HEK293 (cell line): ENCODE measurements around the gene DGAT2L6.

Experiments used
- BCL11B ChIP-seq: fragments of 450-650 bp; formaldehyde crosslinking; IDR thresholded peaks from 2 replicates; pipeline ENCODE4 v1.5.1; 2016; ENCODE audit warnings: low read depth, missing biosample characterization, missing genetic modification characterization
- GLIS1 ChIP-seq: fragments of 450-650 bp; formaldehyde crosslinking; IDR thresholded peaks from 2 replicates; pipeline ENCODE4 v1.5.1; 2016; ENCODE audit warnings: missing biosample characterization, missing genetic modification characterization
- IKZF3 ChIP-seq: fragments of 450-650 bp; IDR thresholded peaks from 2 replicates; pipeline ENCODE4 v1.5.0; 2018; ENCODE audit warnings: missing biosample characterization, mild to moderate bottlenecking, missing genetic modification characterization, moderate library complexity
- MYNN ChIP-seq: fragments of 450-650 bp; formaldehyde crosslinking; IDR thresholded peaks from 2 replicates; pipeline ENCODE4 v1.5.1; 2016; ENCODE audit warnings: missing biosample characterization, missing genetic modification characterization, borderline replicate concordance
- OVOL3 ChIP-seq: fragments of 450-650 bp; formaldehyde crosslinking; IDR thresholded peaks from 2 replicates; pipeline ENCODE4 v1.5.1; 2016; ENCODE audit warnings: missing biosample characterization, missing genetic modification characterization
- PATZ1 ChIP-seq: fragments of 450-650 bp; formaldehyde crosslinking; IDR thresholded peaks from 2 replicates; pipeline ENCODE4 v1.5.1; 2016; ENCODE audit warnings: missing biosample characterization, missing genetic modification characterization
- SCRT2 ChIP-seq: fragments of 450-650 bp; formaldehyde crosslinking; IDR thresholded peaks from 2 replicates; pipeline ENCODE4 v1.5.1; 2016; ENCODE audit warnings: missing biosample characterization, missing genetic modification characterization
- SP2 ChIP-seq: fragments of 450-650 bp; formaldehyde crosslinking; IDR thresholded peaks from 2 replicates; pipeline ENCODE4 v1.5.1; 2016; ENCODE audit warnings: missing biosample characterization, missing genetic modification characterization
- SP3 ChIP-seq: fragments of 450-650 bp; formaldehyde crosslinking; IDR thresholded peaks from 2 replicates; pipeline ENCODE4 v1.5.1; 2016; ENCODE audit warnings: missing biosample characterization, missing genetic modification characterization
- ZBTB21 ChIP-seq: fragments of 450-650 bp; formaldehyde crosslinking; IDR thresholded peaks from 2 replicates; pipeline ENCODE4 v1.5.1; 2017; ENCODE audit warnings: missing biosample characterization, missing genetic modification characterization
- ZBTB8A ChIP-seq: fragments of 450-650 bp; formaldehyde crosslinking; IDR thresholded peaks from 2 replicates; pipeline ENCODE4 v1.5.1; 2016; ENCODE audit warnings: missing biosample characterization, missing genetic modification characterization
- ZFP41 ChIP-seq: fragments of 450-650 bp; formaldehyde crosslinking; IDR thresholded peaks from 2 replicates; pipeline ENCODE4 v1.5.1; 2016; ENCODE audit warnings: missing biosample characterization, missing genetic modification characterization, borderline replicate concordance
- ZNF211 ChIP-seq: fragments of 450-650 bp; formaldehyde crosslinking; IDR thresholded peaks from 2 replicates; pipeline ENCODE4 v1.5.1; 2016; ENCODE audit warnings: low read depth, missing biosample characterization, missing genetic modification characterization
- ZNF280C ChIP-seq: fragments of 450-650 bp; formaldehyde crosslinking; IDR thresholded peaks from 2 replicates; pipeline ENCODE4 v1.5.1; 2016; ENCODE audit warnings: missing biosample characterization, missing genetic modification characterization
- ZNF354C ChIP-seq: fragments of 450-650 bp; formaldehyde crosslinking; IDR thresholded peaks from 2 replicates; pipeline ENCODE4 v1.5.1; 2016; ENCODE audit warnings: missing biosample characterization, missing genetic modification characterization, low read depth, borderline replicate concordance
- ZNF488 ChIP-seq: fragments of 450-650 bp; formaldehyde crosslinking; IDR thresholded peaks from 2 replicates; pipeline ENCODE4 v1.5.1; 2016; ENCODE audit warnings: missing biosample characterization, missing genetic modification characterization
- ZNF510 ChIP-seq: fragments of 450-650 bp; formaldehyde crosslinking; IDR thresholded peaks from 2 replicates; pipeline ENCODE4 v1.5.1; 2018; ENCODE audit warnings: mild to moderate bottlenecking, missing genetic modification characterization, missing biosample characterization; ENCODE audit not compliant: insufficient replicate concordance
- ZNF513 ChIP-seq: fragments of 450-650 bp; IDR thresholded peaks from 2 replicates; pipeline ENCODE4 v1.5.1; 2018; ENCODE audit warnings: missing biosample characterization, missing genetic modification characterization
- ZNF555 ChIP-seq: fragments of 450-650 bp; formaldehyde crosslinking; conservative IDR thresholded peaks from 2 replicates; pipeline ENCODE4 v1.5.1; 2017; ENCODE audit warnings: missing biosample characterization, mild to moderate bottlenecking, missing genetic modification characterization, inconsistent platforms
- ZNF585B ChIP-seq: fragments of 450-650 bp; formaldehyde crosslinking; IDR thresholded peaks from 2 replicates; pipeline ENCODE4 v1.5.1; 2016; ENCODE audit warnings: missing biosample characterization, missing genetic modification characterization
- ZNF654 ChIP-seq: fragments of 450-650 bp; formaldehyde crosslinking; IDR thresholded peaks from 2 replicates; pipeline ENCODE4 v1.5.1; 2016; ENCODE audit warnings: low read depth, missing biosample characterization, missing genetic modification characterization
- ZNF664 ChIP-seq: fragments of 450-650 bp; formaldehyde crosslinking; IDR thresholded peaks from 2 replicates; pipeline ENCODE4 v1.5.1; 2016; ENCODE audit warnings: missing biosample characterization, missing genetic modification characterization
- ZNF701 ChIP-seq: fragments of 450-650 bp; formaldehyde crosslinking; IDR thresholded peaks from 2 replicates; pipeline ENCODE4 v1.5.1; 2016; ENCODE audit warnings: missing biosample characterization, missing genetic modification characterization
- ZNF704 ChIP-seq: fragments of 450-650 bp; formaldehyde crosslinking; IDR thresholded peaks from 2 replicates; pipeline ENCODE4 v1.5.1; 2016; ENCODE audit warnings: missing biosample characterization, missing genetic modification characterization
- ZNF785 ChIP-seq: fragments of 450-650 bp; formaldehyde crosslinking; IDR thresholded peaks from 2 replicates; pipeline ENCODE4 v1.5.1; 2016; ENCODE audit warnings: missing biosample characterization, missing genetic modification characterization
- ZNF792 ChIP-seq: fragments of 450-650 bp; formaldehyde crosslinking; IDR thresholded peaks from 2 replicates; pipeline ENCODE4 v1.5.1; 2016; ENCODE audit warnings: missing biosample characterization, missing genetic modification characterization
- ZNF837 ChIP-seq: fragments of 450-650 bp; formaldehyde crosslinking; IDR thresholded peaks from 2 replicates; pipeline ENCODE4 v1.5.1; 2016; ENCODE audit warnings: missing biosample characterization, missing genetic modification characterization
- ZSCAN16 ChIP-seq: fragments of 450-650 bp; formaldehyde crosslinking; IDR thresholded peaks from 2 replicates; pipeline ENCODE4 v1.5.1; 2016; ENCODE audit warnings: missing biosample characterization, missing genetic modification characterization

The DGAT2L6 gene

GRCh38 chrX:70133303-70134115, 43.8 kb upstream of the DGAT2L6 start, which contains the start of gene IGBP1 (continued):
- TF ChIP-seq ZNF837 (tag by site-specific recombination) (no peak), SP3 (no peak), ZNF704 (tag by site-specific recombination) (no peak), ZNF585B (tag by site-specific recombination) (no peak), ZNF354C (no peak), OVOL3 (no peak), IKZF3 (tag by site-specific recombination) (peak; percentile 60; the same call in 1 of the 2 replicates), MYNN (tag by site-specific recombination) (0 out of 2 replicates have a peak, but pooled peaks have one; percentile 40), ZBTB21 (tag by site-specific recombination) (no peak), ZNF280C (no peak), ZNF654 (tag by site-specific recombination) (peak; percentile 41), SP2 (tag by site-specific recombination) (peak; percentile 74), ZNF510 (tag by site-specific recombination) (no peak), ZBTB8A (tag by site-specific recombination) (no peak), SCRT2 (tag by site-specific recombination) (no peak), ZNF513 (tag by site-specific recombination) (no peak), GLIS1 (tag by site-specific recombination) (peak; percentile 52), BCL11B (tag by site-specific recombination) (no peak), ZSCAN16 (tag by site-specific recombination) (0 out of 2 replicates have a peak, but pooled peaks have one; percentile 64), ZNF211 (tag by site-specific recombination) (no peak), ZNF664 (no peak), ZNF488 (tag by site-specific recombination) (no peak), ZNF555 (tag by site-specific recombination) (no peak), ZFP41 (tag by site-specific recombination) (no peak), ZNF792 (tag by site-specific recombination) (no peak), ZNF785 (tag by site-specific recombination) (no peak), PATZ1 (peak; percentile 84), ZNF701 (tag by site-specific recombination) (no peak)
